Upper lobe of left lung (tissue), 6 donors: ENCODE results near the gene PGS1. TPM values are rescaled to one million over a fixed set of nuclear protein-coding genes. Genes with fewer than 3 reads are reported as not detected.

Source experiments
- ATAC-seq, 2 donors: fragments of 200-7000 bp; cut with Tn5 transposase; one replicate each; pipeline ENCODE4 v1.9.1; 2022; ENCODE audit warnings: mild to moderate bottlenecking in 2 of 2, moderate library complexity in 2 of 2; ENCODE audit not compliant: low FRiP score in 2 of 2
- DNase-seq, 2 donors: peaks; one replicate each; pipeline ENCODE4 v3.0.0-alpha.2; 2019 to 2020
- H3K27ac ChIP-seq, 4 donors: fragments of 200-600 bp; sonication (generic); one replicate each; pipeline ENCODE4 v1.5.1; 2016 to 2019
- H3K27me3 ChIP-seq, 4 donors: fragments of 200-600 bp; sonication (generic); one replicate each; pipeline ENCODE4 v1.5.1; 2017 to 2019
- H3K36me3 ChIP-seq, 4 donors: fragments of 200-600 bp; sonication (generic); one replicate each; pipeline ENCODE4 v1.5.1; 2016 to 2019
- H3K4me1 ChIP-seq, 4 donors: fragments of 200-600 bp; sonication (generic); one replicate each; pipeline ENCODE4 v1.5.1; 2018 to 2019
- H3K4me3 ChIP-seq, 4 donors: fragments of 200-600 bp; sonication (generic); one replicate each; pipeline ENCODE4 v1.5.1; 2017 to 2019; ENCODE audit warnings: mild to moderate bottlenecking in 2 of 4, moderate library complexity in 1 of 4
- H3K9me3 ChIP-seq, 4 donors: fragments of 200-600 bp; sonication (generic); one replicate each; pipeline ENCODE4 v1.5.1; 2018 to 2019
- EP300 ChIP-seq, 4 donors: sonication (generic); formaldehyde crosslinking; IDR thresholded peaks; one replicate each; pipeline ENCODE4 v1.5.1; 2017; ENCODE audit warnings: antibody characterized with exemption in 4 of 4, control low read depth in 2 of 4
- POLR2A ChIP-seq, 4 donors: fragments of 450-650 bp; IDR thresholded peaks; one replicate each; pipeline ENCODE4 v1.5.1; 2016 to 2017; ENCODE audit warnings: antibody characterized with exemption in 4 of 4, mild to moderate bottlenecking in 2 of 4
- POLR2AphosphoS5 ChIP-seq, 2 donors: sonication (generic); formaldehyde crosslinking; IDR thresholded peaks; one replicate each; pipeline ENCODE4 v1.5.1; 2017; ENCODE audit warnings: antibody characterized with exemption in 2 of 2
- WGBS, 2 donors: methylation state at CpG; one replicate each; pipeline ENCODE4 v1.1.5; 2017 to 2018; 5-methylcytosine and 5-hydroxymethylcytosine counted together
- total RNA-seq, 6 donors: library from RNA; depleted of rRNA in 4 of 6; stranded (reverse); fragments of >200 nt in 4 of 6; gene quantifications; one replicate each; pipeline versions ENCODE4 v1.1.0 to v1.2.1, GENCODE V29; 2016 to 2021
- TF ChIP-seq, protein P1 (sequence below), 6 experiments: fragments of 450-650 bp in 4 of 6; fragments of 200-600 bp in 2 of 6; sonication (generic) in 2 of 6; IDR thresholded peaks; one replicate each; pipeline ENCODE4 v1.5.1; 2016 to 2019; ENCODE audit warnings: antibody characterized with exemption in 6 of 6
- donor health status: DM: no; HTN: no; CAD: no; lungs with moderate emphysema.
- donor health status: DM: no; HTN: yes; CAD: no; lungs with severe emphysema.

PGS1 gene
- total RNA-seq, 6 donors from 2014 or later = 79.2 to 348 (median 92.3) TPM

- Histone ChIP-seq H3K27me3 (no peaks in the 10 kb centered on the region), H3K27ac (peak overlapping the region; percentile 93 to 97 (median 94)), H3K36me3 (peaks cover 0 to 36% (median 23%) of the 10 kb centered on the region in 4 donors), H3K4me3 (peak overlapping the region in 2 of 4 donors; percentile 19 to 35), H3K9me3 (no peaks in the 10 kb centered on the region), H3K4me1 (peaks cover 90 to 100% (median 97%) of the 10 kb centered on the region in 4 donors)
- 83 to 90% methylated on average over 9 to 13 of the region's 13 CpGs for WGBS, 2 donors
- ATAC-seq (no peak), DNase-seq (no peak)
- TF ChIP-seq POLR2AphosphoS5 (IDR thresholded peaks at IDR 0.05) = no peak
- no peak for TF ChIP-seq EP300 (IDR thresholded peaks at IDR 0.05)
- TF ChIP-seq, protein P1, sequence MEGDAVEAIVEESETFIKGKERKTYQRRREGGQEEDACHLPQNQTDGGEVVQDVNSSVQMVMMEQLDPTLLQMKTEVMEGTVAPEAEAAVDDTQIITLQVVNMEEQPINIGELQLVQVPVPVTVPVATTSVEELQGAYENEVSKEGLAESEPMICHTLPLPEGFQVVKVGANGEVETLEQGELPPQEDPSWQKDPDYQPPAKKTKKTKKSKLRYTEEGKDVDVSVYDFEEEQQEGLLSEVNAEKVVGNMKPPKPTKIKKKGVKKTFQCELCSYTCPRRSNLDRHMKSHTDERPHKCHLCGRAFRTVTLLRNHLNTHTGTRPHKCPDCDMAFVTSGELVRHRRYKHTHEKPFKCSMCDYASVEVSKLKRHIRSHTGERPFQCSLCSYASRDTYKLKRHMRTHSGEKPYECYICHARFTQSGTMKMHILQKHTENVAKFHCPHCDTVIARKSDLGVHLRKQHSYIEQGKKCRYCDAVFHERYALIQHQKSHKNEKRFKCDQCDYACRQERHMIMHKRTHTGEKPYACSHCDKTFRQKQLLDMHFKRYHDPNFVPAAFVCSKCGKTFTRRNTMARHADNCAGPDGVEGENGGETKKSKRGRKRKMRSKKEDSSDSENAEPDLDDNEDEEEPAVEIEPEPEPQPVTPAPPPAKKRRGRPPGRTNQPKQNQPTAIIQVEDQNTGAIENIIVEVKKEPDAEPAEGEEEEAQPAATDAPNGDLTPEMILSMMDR (IDR thresholded peaks at IDR 0.05) = no peak
- no peak for TF ChIP-seq POLR2A (IDR thresholded peaks at IDR 0.05)
These were observed 39.1 kb downstream of the PGS1 start for GRCh38 chr17:78417531-78417909.

DNA sequence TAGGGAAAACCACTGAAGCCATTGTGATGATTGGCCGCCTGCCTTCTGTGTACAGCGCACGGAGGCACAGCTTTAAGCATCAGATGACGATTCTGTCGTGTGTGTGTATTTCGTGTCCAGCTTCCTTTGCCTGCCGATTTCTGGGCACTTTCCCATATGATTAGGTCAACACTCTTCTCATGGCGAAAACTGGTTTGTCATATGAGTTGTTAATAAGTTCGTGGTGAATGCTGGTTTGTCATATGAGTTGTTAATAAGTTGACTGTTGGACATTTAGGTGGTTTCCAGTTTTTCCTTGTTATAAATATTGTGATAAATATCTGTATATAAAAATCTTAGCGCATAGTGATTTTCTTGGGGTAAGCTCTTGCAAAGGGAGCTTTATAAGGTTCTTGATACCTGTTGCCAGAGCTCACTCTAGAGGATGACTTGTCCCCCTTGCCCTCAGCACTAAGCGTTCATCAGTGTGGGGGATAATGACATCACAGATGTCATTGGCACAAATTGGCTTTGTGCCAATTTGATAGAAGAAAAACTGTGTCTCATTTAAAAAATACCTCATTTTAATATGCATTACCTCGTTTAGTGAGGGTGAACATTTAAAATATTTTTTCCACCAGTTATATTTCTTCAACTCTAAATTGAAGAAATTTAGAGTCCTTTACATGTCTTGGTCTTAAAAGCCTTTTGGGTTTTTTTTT is 40.0 kb downstream of the PGS1 start:
- Histone ChIP-seq H3K9me3 (no peaks in the 10 kb centered on the region), H3K4me1 (peaks cover 84 to 92% (median 91%) of the 10 kb centered on the region in 4 donors), H3K36me3 (peaks cover 0 to 45% (median 27%) of the 10 kb centered on the region in 4 donors), H3K27ac (peak overlapping the region; percentile 93 to 97 (median 94)), H3K27me3 (no peaks in the 10 kb centered on the region), H3K4me3 (peak overlapping the region in 1 of 4 donors; percentile 35)
- 54 to 55% methylated on average over 12 of the region's 12 CpGs for WGBS, 2 donors
- ATAC-seq (no peak), DNase-seq (no peak)
- TF ChIP-seq EP300 (IDR thresholded peaks at IDR 0.05) (no peak), POLR2A (IDR thresholded peaks at IDR 0.05) (no peak), POLR2AphosphoS5 (IDR thresholded peaks at IDR 0.05) (no peak)
- TF ChIP-seq, protein P1 (IDR thresholded peaks at IDR 0.05) = no peak

DNA sequence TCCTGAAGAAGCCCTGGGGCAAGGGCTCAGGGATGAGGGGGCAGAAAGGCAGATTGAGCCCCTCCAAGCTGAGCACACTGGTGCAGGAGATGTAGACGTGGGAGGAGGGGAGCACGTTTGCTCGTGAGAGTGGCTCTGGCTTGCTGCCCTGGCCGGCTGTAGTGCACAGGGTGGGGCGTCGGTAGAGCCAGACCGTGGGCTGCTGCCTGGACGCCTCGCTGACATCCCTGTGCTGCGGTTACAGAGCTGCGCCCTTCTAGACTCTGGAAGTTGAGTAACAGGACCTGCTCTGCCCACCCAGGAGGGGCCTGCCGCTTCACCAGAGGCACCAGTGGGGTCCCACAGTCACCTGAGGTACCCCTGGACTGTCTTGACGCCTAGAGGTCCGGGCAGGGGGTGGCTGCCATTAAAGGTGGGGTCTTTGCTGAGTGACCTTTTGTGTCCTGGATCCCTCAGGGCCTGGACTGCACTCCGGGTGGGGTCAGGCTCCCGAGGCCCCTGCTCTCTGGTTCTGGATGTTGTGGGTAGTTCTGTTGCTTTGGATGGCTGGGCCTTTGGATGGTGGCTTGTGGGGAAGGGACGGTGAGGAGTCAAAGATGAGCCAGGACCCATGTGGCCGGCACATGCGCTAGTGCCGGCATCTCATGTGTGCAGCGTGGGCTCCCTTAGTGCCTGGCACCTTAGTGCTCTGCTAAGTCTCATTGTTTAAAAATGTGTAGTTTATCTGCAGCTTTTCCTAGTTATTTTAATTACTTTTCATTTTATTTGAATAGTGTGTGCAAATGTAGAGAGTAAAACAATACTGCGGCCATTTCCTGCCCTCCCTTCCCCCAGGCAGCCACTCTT is 41.7 kb downstream of the PGS1 start:
- Histone ChIP-seq H3K27ac (peak overlapping the region; percentile 93 to 97 (median 94)), H3K4me1 (peaks cover 74 to 90% (median 87%) of the 10 kb centered on the region in 4 donors), H3K4me3 (peak overlapping the region in 1 of 4 donors; percentile 5), H3K27me3 (no peaks in the 10 kb centered on the region), H3K36me3 (peaks cover 10 to 56% (median 42%) of the 10 kb centered on the region in 4 donors), H3K9me3 (no peaks in the 10 kb centered on the region)
- DNase-seq (peak in 1 of 2 donors; percentile 59), ATAC-seq (peak in 1 of 2 donors; percentile 38)
- TF ChIP-seq, protein P1 (IDR thresholded peaks at IDR 0.05) = no peak
- peak in 1 of 2 donors; percentile 20 for TF ChIP-seq POLR2AphosphoS5 (IDR thresholded peaks at IDR 0.05)
- TF ChIP-seq POLR2A (IDR thresholded peaks at IDR 0.05) = no peak
- TF ChIP-seq EP300 (IDR thresholded peaks at IDR 0.05) = no peak
- WGBS, 2 donors = 56 to 72% methylated on average over 8 to 21 of the region's 22 CpGs

GRCh38 chr17:78421084-78421533 is 42.7 kb downstream of the PGS1 start:
- DNase-seq (no peak), ATAC-seq (no peak)
- H3K9me3 ChIP-seq = no peaks in the 10 kb centered on the region
- TF ChIP-seq EP300 (IDR thresholded peaks at IDR 0.05) (no peak), POLR2A (IDR thresholded peaks at IDR 0.05) (no peak), POLR2AphosphoS5 (IDR thresholded peaks at IDR 0.05) (no peak)
- TF ChIP-seq, protein P1 (IDR thresholded peaks at IDR 0.05) = no peak
- peaks cover 65 to 90% (median 85%) of the 10 kb centered on the region in 4 donors for H3K4me1 ChIP-seq
- H3K27ac ChIP-seq = peak overlapping the region; percentile 43 to 95 (median 63)
- no peak overlapping the region for H3K4me3 ChIP-seq
- H3K27me3 ChIP-seq = no peaks in the 10 kb centered on the region
- H3K36me3 ChIP-seq = peaks cover 12 to 64% (median 48%) of the 10 kb centered on the region in 4 donors
- WGBS, 2 donors = 88 to 89% methylated on average over 6 of the region's 6 CpGs
